Endothelial cell of umbilical vein (primary cell): Measurements from ENCODE around the gene IL16. TPM values are rescaled to one million over a fixed set of nuclear protein-coding genes. Genes with fewer than 3 reads are reported as not detected.

Experiments
- BruUV-seq: library from RNA; stranded (reverse); fragments of 400-500 nt; replicated peaks from 2 replicates; lab custom pipeline; 2021; lab: Mats Ljungman, UMichigan
- CTCF ChIA-PET: fragments of 300-600, 350-600 bp; sonication (Branson Sonifier 250); formaldehyde crosslinking; loops from one replicate; lab custom pipeline; 2021; ENCODE audit warnings: antibody characterized with exemption, inconsistent platforms; lab: Charles Lee
- POLR2A ChIA-PET: fragments of 300-600, 350-600 bp; sonication (Branson Sonifier 250); formaldehyde crosslinking; loops from one replicate; lab custom pipeline; 2021; ENCODE audit warnings: antibody characterized with exemption, inconsistent platforms; lab: Charles Lee
- DNase-seq: peaks from one replicate; pipeline ENCODE4 v3.0.0-alpha.2; 2011; ENCODE audit warnings: low read depth, low spot score
- FAIRE-seq: peaks from 2 replicates; lab custom pipeline; 2011; peaks lifted over from hg19 to GRCh38; lab: Jason Lieb, UNC
- H2AFZ ChIP-seq: 2 replicates; pipeline ENCODE4 v1.6.0; 2012; ENCODE audit warnings: low read depth, low read length, control low read depth, inconsistent platforms
- H3K27ac ChIP-seq: 2 replicates; pipeline ENCODE4 v1.5.1; 2011; ENCODE audit warnings: low read depth, mild to moderate bottlenecking, control low read depth, low read length, moderate library complexity; ENCODE audit not compliant: insufficient read depth
- H3K27me3 ChIP-seq, 2 experiments: 2 replicates each; pipeline versions ENCODE4 v1.6.0 to v1.6.1; 2011; ENCODE audit warnings: low read length in 2 of 2, mixed read lengths in 1 of 2; ENCODE audit not compliant: control insufficient read depth in 2 of 2, insufficient read depth in 2 of 2
- H3K36me3 ChIP-seq, 2 experiments: 2 replicates in 1 of 2; 3 replicates in 1 of 2; pipeline ENCODE4 v1.5.1; 2011; ENCODE audit warnings: low read length in 2 of 2, mild to moderate bottlenecking in 1 of 2, moderate library complexity in 1 of 2; ENCODE audit not compliant: control insufficient read depth in 2 of 2, insufficient read depth in 2 of 2; ENCODE audit errors: extremely low read depth in 1 of 2
- H3K4me1 ChIP-seq: 3 replicates; pipeline ENCODE4 v1.5.1; 2011; ENCODE audit warnings: mild to moderate bottlenecking, low read length; ENCODE audit not compliant: control insufficient read depth, insufficient read depth; ENCODE audit errors: extremely low read depth
- H3K4me2 ChIP-seq: 2 replicates; pipeline ENCODE4 v1.6.1; 2011; ENCODE audit warnings: low read length, control low read depth, mixed read lengths; ENCODE audit not compliant: insufficient read depth
- H3K4me3 ChIP-seq, 3 experiments: fragments of 200-600 bp in 1 of 3; sonication (generic), shearing (Covaris generic) in 1 of 3; replicated peaks in 1 of 3; 2 replicates each; pipeline ENCODE4 v1.5.1; 2011 to 2016; ENCODE audit warnings: control low read depth in 3 of 3, low read length in 3 of 3, mild to moderate bottlenecking in 2 of 3, inconsistent platforms in 1 of 3, low read depth in 1 of 3, moderate library complexity in 1 of 3; ENCODE audit not compliant: insufficient read depth in 1 of 3
- H3K79me2 ChIP-seq: 2 replicates; pipeline ENCODE4 v1.6.0; 2012; ENCODE audit warnings: low read length, inconsistent platforms; ENCODE audit not compliant: control insufficient read depth, insufficient read depth
- H3K9ac ChIP-seq: replicated peaks from 2 replicates; pipeline ENCODE3; 2011; ENCODE audit warnings: low read length, control low read depth; ENCODE audit not compliant: insufficient read depth; ENCODE audit errors: extremely low read depth
- H3K9me1 ChIP-seq: replicated peaks from 3 replicates; pipeline ENCODE4 v1.6.0; 2011; ENCODE audit warnings: mild to moderate bottlenecking, low read length; ENCODE audit not compliant: control insufficient read depth, insufficient read depth; ENCODE audit errors: extremely low read depth
- H3K9me3 ChIP-seq: replicated peaks from 2 replicates; pipeline ENCODE4 v1.5.1; 2012; ENCODE audit warnings: low read length, inconsistent platforms; ENCODE audit not compliant: control insufficient read depth, insufficient read depth
- H4K20me1 ChIP-seq: replicated peaks from 2 replicates; pipeline ENCODE3; 2011; ENCODE audit warnings: mild to moderate bottlenecking, low read length; ENCODE audit not compliant: control insufficient read depth, insufficient read depth; ENCODE audit errors: extremely low read depth
- CTCF ChIP-seq, 2 donors: IDR thresholded peaks; 1 replicate in 1 of 2; 2 replicates in 1 of 2; pipeline ENCODE4 v1.5.1; 2011; ENCODE audit warnings: low read length in 2 of 2, mild to moderate bottlenecking in 2 of 2, moderate library complexity in 2 of 2, control low read depth in 1 of 2, inconsistent platforms in 1 of 2, low read depth in 1 of 2; ENCODE audit not compliant: insufficient read depth in 1 of 2; ENCODE audit errors: extremely low read depth in 1 of 2
- EZH2 ChIP-seq: IDR thresholded peaks from 2 replicates; pipeline ENCODE4 v1.6.1; 2012; ENCODE audit warnings: borderline replicate concordance, low read depth, mild to moderate bottlenecking, moderate library complexity, low read length, inconsistent platforms; ENCODE audit not compliant: severe bottlenecking
- JUN ChIP-seq: IDR thresholded peaks from 2 replicates; pipeline ENCODE4 v1.6.1; 2011; ENCODE audit warnings: borderline replicate concordance, low read depth; ENCODE audit not compliant: insufficient read length, insufficient read depth
- POLR2AphosphoS5 ChIP-seq: IDR thresholded peaks from 2 replicates; pipeline ENCODE4 v1.6.1; 2012; ENCODE audit warnings: low read depth, mild to moderate bottlenecking, control low read depth, low read length, moderate library complexity; ENCODE audit not compliant: insufficient read depth
- dilution Hi-C: fragments of 300-500 bp; cut with MboI; formaldehyde crosslinking; loops from one replicate; pipeline ENCODE4 v1.15.0; 2019; ENCODE audit warnings: low sequenced_read_pairs; ENCODE audit not compliant: extremely low pct_ligation_motif_present
- intact Hi-C: fragments of 100-400 bp; cut with micrococcal nuclease; formaldehyde crosslinking; loops from one replicate; pipeline ENCODE4 v1.10.0; 2022
- polyA plus RNA-seq, 4 experiments: library from polyadenylated mRNA; depleted of rRNA in 3 of 4; stranded (reverse) in 3 of 4; unstranded in 1 of 4; fragments of >200 nt; gene quantifications; 2 replicates each; pipeline versions ENCODE4 v1.2.1 to v1.2.3, GENCODE V29; 2011 to 2012; ENCODE audit warnings: missing spikeins in 1 of 4
- total RNA-seq: library from RNA; stranded (reverse); gene quantifications from 2 replicates; pipeline ENCODE4 v1.2.3, GENCODE V29; 2021
- TF ChIP-seq, protein P1 (sequence below): IDR thresholded peaks from 2 replicates; pipeline ENCODE4 v1.6.1; 2011; ENCODE audit not compliant: insufficient read depth, insufficient read length

Gene IL16
- total and polyA plus RNA-seq, 2 donors (not counting 3 experiments of a cell fraction or from before 2014, with no cell fraction given) = 0.29 to 2.1 TPM

- Histone ChIP-seq H3K4me2 (no peak overlapping the region), H3K27ac (no peak overlapping the region), H3K9ac (no peak overlapping the region), H3K9me3 (no peaks in the 10 kb centered on the region), H3K4me1 (no peaks in the 10 kb centered on the region), H4K20me1 (no peaks in the 10 kb centered on the region), H3K36me3 (no peaks in the 10 kb centered on the region), H3K27me3 (no peaks in the 10 kb centered on the region), H3K4me3 (no peak overlapping the region), H3K79me2 (no peaks in the 10 kb centered on the region), H3K9me1 (no peaks in the 10 kb centered on the region), H2AFZ (no peak overlapping the region)
- no TSS peak for BruUV-seq
- POLR2A ChIA-PET = no interaction called here
- intact Hi-C loops = no loop called here
- dilution Hi-C loops = no loop called here
- DNase-seq (no peak), FAIRE-seq (no peak)
- TF ChIP-seq CTCF (IDR thresholded peaks at IDR 0.05; ENCODE audit: extremely low read depth in 1 of 2, insufficient read depth in 1 of 2, low read depth in 1 of 2, low read length in 2 of 2) = no peak
- TF ChIP-seq, protein P1, sequence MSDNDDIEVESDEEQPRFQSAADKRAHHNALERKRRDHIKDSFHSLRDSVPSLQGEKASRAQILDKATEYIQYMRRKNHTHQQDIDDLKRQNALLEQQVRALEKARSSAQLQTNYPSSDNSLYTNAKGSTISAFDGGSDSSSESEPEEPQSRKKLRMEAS = no peak
- TF ChIP-seq POLR2AphosphoS5 = no peak
- no peak for TF ChIP-seq JUN
- no peak for TF ChIP-seq EZH2
- CTCF ChIA-PET = interaction anchor here (0.8 to 3.1 kb wide), 4 partner anchors 9 to 46 kb away, joined by 3 to 12 read pairs (median 6); no protein-coding TSS in a partner anchor
Measured at GRCh38 chr15:81309647-81310450, 113.2 kb downstream of the IL16 start.
